ENCODE measurements around the gene F2RL3.

- TF ChIP-seq CTCF (IDR thresholded peaks at IDR 0.05), result no peak
- no peak for TF ChIP-seq POLR2A (IDR thresholded peaks at IDR 0.05)
These were observed 28.6 kb downstream of the F2RL3 start for GRCh38 chr19:16917401-16917800.
